Kidney glomerular epithelial cell (primary cell): ENCODE data around the gene UGT1A9.
"Not testable (repeated sequence)": the region's sequence is repeated elsewhere in the genome, so short reads cannot be mapped to it uniquely, and the experiment has no call there.

Experiments used
- DNase-seq: peaks from one replicate; lab custom pipeline; 2025; lab: John Stamatoyannopoulos, UW

UGT1A9 gene

GRCh38 chr2:233671290-233672161, at the start of gene UGT1A9:
Gene UGT1A9 (plus strand): TSS chr2:233671898. CDS start chr2:233671935, 37 bp downstream.
- DNase-seq = no peak

GRCh38 chr2:233627331-233628025, 44.2 kb upstream of the UGT1A9 start:
- no peak for DNase-seq

DNA sequence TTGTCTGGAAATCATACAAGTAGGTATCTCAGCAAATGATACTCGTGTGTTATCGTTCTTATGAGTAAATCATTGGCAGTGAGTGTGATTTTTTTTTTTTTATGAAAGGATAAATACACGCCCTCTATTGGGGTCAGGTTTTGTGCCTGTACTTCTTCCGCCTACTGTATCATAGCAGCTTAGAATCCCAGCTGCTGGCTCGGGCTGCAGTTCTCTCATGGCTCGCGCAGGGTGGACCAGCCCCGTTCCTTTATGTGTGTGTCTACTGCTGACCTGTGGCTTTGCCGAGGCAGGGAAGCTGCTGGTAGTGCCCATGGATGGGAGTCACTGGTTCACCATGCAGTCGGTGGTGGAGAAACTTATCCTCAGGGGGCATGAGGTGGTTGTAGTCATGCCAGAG, 35.4 kb upstream of the UGT1A9 start, which contains the start of gene UGT1A10:
Gene UGT1A10, plus strand, starts transcription at position 143 of the 400 bp plus-strand sequence. Its CDS starts 75 bp downstream, at position 218.
- not testable (repeated sequence) for DNase-seq

DNA sequence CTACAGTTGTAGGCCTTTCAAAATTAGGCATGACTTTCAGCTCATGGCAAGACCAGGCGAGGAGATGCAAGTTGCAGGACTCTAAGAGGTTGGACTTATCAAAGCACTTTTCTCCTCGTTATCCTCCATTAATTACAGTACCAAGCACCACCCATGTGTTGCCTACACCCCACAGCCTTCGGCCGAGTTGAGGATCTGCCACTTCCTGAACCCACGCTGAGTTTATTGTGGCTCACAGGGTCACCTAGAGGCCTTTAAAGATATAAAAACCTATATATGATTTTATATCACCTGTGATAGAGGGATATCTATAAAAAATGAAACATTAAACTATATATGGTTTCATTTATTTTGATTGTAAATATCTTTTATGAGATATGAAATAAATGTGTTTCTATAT, 32.9 kb upstream of the UGT1A9 start:
- DNase-seq = no peak

DNA sequence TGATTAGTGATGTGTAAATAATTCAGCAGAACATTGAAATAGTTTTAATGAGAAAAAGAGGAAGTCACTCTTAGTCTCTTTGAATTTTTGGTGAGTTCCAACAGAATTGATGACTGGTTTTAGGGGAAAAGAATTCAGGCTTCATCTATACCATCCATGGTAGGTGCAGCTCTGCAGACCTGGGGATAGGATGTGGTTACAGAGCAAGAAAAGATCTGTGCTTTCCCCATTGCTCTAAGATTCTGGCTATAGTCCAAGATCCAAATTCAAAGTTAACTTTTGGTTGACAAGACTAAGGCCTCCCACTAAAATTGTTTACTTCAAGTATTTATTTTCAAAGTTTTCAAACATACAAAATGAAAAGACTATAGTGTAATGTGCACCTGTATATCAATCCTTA, 31.8 kb upstream of the UGT1A9 start:
- no peak for DNase-seq

- DNase-seq = no peak
Observed at GRCh38 chr2:233643128-233643527, 28.6 kb upstream of the UGT1A9 start.

GRCh38 chr2:233646033-233646432, 25.7 kb upstream of the UGT1A9 start:
- DNase-seq = not testable (repeated sequence)

DNA sequence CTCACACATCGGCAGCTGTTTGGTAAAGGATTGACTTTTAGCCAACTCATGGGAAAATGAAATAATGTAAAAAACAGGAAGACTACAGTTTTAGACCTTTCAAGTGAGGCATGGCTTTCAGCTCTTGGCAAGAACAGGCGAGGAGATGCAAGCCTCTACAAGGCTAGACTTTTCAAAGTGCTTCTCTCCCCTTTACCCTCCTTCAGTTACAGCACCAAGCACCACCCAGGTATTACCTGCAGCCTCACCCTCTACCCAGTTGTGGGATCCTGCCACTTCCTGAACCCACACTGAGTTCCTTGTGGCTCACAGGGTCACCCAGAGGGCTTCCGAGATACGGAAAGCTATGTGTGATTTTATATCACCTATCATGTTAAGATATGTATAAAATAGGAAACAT, 20.7 kb upstream of the UGT1A9 start:
- no peak for DNase-seq

GRCh38 chr2:233651430-233651829, 20.3 kb upstream of the UGT1A9 start:
- DNase-seq = no peak

GRCh38 chr2:233654501-233654900, 17.2 kb upstream of the UGT1A9 start:
- no peak for DNase-seq

- no peak for DNase-seq
Observed at GRCh38 chr2:233655043-233655442, 16.7 kb upstream of the UGT1A9 start.

- DNase-seq = not testable (repeated sequence)
Observed at GRCh38 chr2:233655943-233656342, 15.8 kb upstream of the UGT1A9 start.

- no peak for DNase-seq
Observed at GRCh38 chr2:233656443-233656842, 15.3 kb upstream of the UGT1A9 start.

GRCh38 chr2:233658610-233659009, 13.1 kb upstream of the UGT1A9 start:
- no peak for DNase-seq

DNA sequence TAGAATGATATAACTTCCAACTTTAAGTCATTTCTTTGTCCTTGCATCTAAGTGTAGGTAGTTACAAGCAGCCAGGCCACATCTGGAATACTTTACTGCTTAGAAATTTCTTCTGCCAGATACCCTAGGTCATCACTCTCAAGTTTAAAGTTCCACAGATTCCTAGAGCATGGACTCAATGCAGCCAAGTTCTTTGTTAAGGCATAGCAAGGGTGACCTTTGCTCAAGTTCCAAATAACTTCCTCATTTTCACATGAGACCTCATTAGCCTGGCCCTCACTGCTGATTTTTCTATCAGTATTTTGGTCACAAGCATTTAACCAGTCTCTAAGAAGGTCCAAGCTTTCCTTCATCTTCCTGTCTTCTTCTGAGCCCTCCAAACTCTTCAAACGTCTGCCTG, 7.8 kb upstream of the UGT1A9 start:
- no peak for DNase-seq

- DNase-seq = peak; percentile 89
Observed at GRCh38 chr2:233668605-233669260, 3.0 kb upstream of the UGT1A9 start.

- DNase-seq = no peak
Observed at GRCh38 chr2:233672886-233673285, 1.2 kb downstream of the UGT1A9 start.

GRCh38 chr2:233673896-233674295, 2.2 kb downstream of the UGT1A9 start:
- peak; percentile 50 for DNase-seq

GRCh38 chr2:233674314-233674713, 2.6 kb downstream of the UGT1A9 start:
- no peak for DNase-seq

DNA sequence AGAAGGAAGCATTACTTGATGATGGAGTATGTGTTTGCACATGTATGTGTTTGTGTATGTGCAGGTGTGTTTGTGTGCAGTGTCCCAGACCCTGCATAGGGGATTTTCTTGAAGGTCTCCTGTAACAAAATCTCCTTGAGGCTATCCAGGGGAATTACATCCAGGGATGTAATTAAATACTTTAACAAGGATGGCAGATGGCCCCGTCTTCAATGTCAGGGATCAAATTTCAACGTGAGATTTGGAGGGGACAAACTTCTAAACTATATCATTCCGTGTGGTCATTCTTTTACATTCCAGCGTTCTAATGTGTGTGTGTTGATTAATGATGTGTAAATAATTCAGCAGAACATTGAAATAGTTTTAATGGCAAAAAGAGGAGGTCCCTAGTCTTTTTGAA, 3.3 kb downstream of the UGT1A9 start:
- no peak for DNase-seq

DNA sequence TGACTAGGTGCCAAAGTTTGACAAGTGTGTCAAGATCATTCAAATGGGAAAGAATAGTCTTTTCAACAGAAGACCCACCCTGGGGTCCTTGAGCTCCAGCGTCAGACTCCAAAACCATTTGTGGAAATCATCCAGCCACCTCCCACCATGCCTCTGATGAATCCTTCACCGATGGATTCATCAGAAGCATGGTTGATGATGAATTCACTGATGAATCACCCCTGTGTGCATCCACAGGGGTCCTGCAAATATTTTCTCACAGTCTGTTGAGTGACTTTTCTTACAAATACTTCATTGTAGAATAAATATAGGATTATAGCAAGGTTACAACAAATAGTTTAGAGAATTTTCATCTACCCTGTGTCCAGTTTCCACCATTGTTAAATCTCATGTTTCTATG, 4.3 kb downstream of the UGT1A9 start:
- DNase-seq = peak; percentile 73

GRCh38 chr2:233679196-233679595, 7.5 kb downstream of the UGT1A9 start:
- no peak for DNase-seq
